HG02798 (cell line): ENCODE data around the gene DSCAM.
"Not testable (repeated sequence)": the region's sequence is repeated elsewhere in the genome, so short reads cannot be mapped to it uniquely, and the experiment has no call there.

Source experiments
- ATAC-seq: cut with Tn5 transposase; IDR thresholded peaks from one replicate; pipeline ENCODE4 v1.9.1; 2021; ENCODE audit warnings: mild to moderate bottlenecking; ENCODE audit not compliant: unreplicated experiment, poor library complexity

Gene DSCAM

DNA sequence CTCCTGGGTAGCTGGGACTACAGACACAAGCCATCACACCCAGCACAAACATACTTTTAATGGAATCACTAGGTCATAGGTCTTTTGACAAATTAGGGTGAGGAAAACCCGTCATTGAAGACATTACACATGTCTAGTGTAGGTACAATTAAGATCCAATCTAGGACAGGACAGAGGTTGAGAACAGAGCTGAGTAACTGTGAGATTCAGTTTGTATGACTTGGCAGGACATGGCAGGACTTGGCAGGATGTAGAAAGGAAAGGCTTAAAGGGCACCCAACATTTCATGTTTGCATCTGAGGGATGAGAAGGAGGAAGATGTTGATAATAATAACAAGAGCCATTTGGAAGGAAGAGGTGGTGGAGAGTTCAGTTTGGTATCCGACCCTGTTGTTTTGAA, 496.0 kb downstream of the DSCAM start:
- no peak for ATAC-seq

DNA sequence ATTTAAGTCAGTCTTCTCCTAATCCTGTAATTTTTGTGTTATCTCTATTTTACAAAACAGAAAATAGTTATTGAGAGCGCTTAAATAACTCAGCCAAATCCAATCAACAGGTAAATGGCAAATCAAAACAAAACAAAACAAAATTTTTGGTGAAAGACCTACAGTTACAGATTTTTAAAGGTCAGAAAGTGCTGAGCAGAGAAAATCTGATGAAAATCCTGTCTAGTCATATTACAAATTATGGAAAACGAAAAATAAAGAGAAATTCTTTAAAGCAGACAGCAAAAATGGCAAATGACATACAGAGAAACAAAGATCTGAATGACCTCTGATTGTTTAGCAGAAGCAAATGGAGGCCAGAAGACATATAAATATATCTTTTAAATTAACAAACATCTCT, 497.4 kb downstream of the DSCAM start:
- no peak for ATAC-seq

DNA sequence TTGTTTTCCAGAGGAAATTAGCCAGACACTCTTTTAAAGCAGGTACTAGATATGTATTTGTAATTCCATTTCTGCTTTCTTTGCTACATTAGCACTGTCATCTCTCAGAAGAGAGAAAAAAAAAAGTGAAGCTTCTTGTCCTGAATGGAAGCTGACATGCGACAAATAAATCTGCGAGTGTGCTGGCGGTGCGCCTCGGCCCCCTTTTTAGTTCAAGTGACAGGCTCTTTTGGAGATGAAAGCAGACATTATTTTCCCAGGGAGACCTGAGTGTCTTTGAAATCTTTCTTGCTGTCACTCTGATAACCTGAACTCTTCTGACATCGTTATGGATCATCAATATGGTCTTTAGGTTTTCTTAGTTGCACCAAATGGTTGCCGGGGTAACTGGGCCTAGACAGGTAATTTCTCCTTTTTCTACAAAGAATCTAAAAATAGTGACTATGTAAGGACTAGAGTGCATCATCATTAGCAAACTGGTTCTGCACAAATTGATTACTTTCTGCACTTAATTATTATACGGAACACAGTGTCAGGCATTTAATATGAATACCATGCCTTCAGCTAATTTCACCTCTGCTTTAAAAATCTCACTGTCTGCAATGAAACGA, 501.1 kb downstream of the DSCAM start:
- ATAC-seq, result no peak

DNA sequence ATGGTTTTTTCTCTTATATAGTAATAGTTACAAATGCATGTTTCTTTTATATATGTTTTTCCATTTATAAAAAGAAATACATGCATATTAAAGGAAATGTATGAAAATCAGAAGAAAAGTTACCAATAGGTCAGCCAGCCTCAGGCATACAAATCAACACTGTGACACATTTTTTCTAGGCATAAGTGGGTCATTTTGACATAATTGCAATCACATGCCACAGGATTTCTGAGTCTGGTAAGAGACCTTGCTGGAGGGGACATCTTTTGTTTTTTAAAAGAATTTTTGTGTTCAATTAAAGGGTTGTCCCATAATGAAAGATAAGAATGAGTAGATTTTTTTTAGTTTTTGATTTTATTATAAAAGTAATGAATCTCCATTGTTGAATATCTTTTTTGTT, 506.6 kb downstream of the DSCAM start:
- no peak for ATAC-seq

DNA sequence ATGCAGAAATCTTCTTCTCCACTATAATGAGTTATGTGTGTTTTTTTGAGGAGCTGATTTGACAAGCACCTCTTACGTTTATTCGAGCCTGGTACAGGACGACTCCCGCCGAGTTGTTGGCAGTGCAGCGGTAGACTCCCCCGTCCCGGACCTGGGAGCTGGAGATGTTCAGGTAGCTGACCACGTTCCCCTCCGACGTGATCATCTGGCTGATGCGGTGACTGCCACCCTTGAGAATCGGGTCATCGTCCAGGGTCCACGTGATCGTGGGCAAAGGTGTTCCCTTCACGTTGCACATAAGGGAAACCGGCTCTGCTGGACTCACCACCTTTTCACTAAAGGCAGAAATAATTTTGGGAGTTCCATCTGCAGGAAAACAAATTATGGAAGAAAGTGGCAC, 507.9 kb downstream of the DSCAM start:
- ATAC-seq, result no peak

DNA sequence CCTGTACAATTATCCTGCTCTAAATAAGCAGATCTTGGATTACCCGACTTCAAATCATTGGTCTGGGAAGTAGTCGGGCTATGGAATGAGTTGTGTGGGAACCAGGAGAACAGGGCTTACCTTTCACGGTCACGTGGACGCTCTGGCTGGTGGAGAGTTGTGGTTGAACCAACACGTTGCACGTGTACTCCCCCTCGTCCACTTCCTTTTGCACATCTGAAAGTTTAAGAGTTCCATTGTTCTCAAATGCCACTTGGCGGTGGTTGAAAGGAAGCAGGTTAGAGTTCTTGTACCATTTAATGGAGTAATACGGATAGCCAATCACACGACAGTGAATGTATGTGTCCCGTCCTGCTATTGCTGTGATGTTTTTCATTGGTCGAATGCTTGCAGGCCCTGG, 509.0 kb downstream of the DSCAM start:
- ATAC-seq, result no peak

DNA sequence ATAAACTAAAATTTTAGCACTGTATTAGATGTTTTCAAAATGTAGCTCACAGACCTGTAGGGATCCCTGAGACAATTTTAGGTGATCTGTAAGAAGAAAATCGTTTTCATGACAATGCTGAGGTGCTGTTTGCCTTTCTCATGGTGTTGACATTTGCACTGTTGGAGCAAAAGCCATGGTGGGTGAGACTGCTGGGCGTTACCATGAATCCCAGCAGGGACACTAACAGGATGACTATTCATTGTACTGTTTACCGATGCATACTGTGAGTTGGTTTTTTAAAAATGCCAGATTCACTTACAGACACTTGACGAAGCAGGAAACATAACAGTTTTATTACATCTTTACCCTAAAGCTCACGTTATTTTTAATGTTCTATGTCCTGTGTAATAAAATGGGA, 511.3 kb downstream of the DSCAM start:
- no peak for ATAC-seq

DNA sequence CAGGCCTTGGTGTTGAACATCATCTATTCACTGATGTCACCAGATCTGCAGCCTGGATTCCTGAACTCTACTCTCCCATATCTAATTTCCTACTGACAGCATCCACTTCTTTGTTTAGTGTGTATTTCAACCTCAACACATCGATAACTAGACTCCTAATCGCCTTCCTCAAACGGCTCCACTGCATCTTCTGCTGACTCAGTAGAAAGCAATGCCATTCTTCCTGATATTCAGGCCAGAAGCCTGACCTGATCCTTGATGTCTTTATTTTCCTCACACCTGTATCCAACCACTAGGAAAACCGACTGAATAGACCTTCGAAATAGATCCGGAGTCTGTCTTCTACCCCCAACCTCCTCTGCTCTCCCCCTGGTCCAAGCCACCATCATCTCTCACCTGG, 512.8 kb downstream of the DSCAM start:
- no peak for ATAC-seq

DNA sequence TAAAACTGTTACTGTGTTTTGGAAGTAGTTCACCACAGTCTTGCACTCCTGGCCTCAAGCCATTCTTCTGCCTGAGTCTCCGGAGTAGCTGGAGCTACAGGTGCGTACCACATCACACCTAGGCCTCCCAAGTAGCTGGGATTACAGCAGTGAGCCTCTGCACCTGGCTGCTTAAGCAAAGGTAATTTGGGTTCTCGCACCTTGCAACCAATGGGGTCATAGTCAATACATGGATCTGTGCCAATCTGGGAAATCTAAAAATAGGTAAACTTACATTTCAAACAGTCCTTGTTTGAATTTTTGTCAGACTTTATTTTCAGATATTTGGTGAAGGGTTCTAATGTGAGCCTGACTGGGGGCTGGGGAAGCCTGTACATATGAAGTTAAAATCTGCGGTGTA, 513.2 kb downstream of the DSCAM start:
- ATAC-seq, result no peak

DNA sequence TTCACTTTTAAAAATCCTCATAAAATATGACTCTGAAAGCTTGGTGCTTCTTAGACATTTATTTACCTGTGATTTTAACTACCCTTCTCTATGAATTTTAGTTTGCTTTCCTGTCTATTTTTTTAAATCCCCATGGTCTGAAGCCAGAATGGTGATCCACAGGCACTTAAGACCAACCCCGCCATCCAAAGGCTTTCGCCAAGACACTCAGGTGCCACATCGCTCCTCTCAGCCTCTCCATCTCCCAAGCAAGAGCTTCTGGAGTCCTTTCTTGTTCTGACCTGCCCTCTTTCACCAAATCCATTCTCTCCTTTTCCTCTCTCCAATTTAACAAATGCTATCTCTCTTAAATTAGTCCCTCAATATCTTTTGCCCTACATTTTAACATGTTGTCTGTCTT, 515.2 kb downstream of the DSCAM start:
- no peak for ATAC-seq

DNA sequence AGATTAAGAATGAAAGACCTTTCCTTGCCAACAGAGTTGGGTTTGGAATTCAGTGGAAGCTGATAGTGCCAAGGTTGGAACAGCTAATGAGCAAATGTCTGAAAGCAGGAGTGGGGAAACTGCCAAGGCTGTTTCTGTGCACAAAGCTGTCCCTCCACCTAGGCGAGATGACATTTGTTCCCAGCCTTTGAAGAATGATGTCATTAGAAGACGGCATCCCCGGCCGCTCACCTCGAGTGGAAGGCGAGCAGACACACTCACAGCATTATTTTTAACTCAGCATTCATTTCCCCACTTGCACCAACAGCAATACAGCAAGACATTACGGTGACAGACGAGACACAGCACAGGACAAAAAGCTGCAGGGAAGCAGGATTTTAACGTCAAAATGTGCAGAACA, 515.8 kb downstream of the DSCAM start:
- no peak for ATAC-seq

DNA sequence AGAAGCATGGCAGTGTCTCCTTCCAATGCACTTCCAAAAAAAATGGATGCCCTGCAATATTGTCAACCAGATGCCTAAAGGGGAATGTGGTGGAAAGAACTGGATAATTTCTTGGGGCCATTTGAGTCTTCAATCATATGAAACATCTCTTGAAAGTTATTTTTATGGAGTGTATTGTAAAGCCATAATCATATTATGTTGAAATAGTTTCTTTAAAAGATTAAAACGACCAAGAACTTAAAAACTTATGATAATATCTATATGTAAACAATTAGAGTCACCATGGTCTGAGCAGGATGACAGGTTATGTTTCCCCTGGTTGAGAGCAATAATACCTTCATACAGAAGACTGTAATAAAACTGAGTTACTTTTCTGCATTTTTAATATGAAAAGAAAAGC, 522.6 kb downstream of the DSCAM start:
- no peak for ATAC-seq

DNA sequence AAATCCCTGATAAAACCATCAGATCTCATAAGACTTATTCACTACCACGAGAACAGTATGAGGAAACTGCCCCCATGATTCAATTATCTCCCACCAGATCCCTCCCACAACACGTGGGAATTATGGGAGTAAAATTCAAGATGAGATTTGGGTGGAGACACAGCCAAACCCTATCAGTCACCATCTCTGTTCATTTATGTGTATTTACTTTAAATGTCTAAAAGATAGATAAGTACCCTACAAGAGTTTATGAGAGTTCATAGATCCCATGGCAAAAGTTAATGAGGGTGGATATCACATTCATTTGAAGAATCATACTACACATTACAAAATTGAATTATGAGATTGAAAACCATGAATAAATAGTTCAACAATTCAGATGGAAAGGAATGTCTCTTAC, 526.2 kb downstream of the DSCAM start:
- ATAC-seq, result not testable (repeated sequence)

DNA sequence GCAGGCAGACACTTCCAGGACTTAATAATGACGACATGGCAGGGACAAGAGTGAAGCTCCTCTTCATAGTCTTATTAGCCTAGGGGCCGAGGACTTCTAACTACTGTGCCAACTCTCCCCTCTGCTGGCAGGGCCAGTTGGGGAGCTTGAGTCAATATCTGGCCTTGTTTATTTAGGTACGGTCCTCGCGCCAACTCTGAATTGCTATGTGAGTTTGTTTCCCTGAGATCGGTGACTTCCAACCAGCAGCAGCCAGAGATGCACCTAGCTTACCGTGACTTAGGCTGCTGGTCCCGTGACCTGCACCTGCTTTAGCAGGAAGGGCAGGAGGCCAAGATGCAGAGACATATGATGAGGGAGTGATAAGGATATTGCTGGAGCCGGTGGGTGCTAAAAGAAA, 528.6 kb downstream of the DSCAM start:
- no peak for ATAC-seq

DNA sequence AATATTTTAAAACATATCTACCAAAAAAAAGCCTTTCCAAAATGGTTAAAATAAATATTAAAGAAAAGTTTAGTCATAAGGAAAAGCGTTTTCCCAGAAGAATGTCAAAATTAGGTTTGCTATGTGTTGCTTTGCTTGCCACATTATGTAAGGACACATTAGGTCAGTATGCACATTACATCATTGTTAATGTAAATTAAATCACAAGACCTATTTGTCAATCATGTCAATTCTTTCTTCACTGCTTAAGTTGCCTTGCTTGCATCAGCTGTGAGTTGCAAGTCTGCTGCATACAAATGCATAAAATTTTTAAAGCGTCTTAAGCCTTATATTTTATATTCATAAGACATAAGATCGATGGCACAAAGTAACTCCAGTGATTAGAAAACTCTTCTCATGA, 530.9 kb downstream of the DSCAM start:
- ATAC-seq, result no peak

DNA sequence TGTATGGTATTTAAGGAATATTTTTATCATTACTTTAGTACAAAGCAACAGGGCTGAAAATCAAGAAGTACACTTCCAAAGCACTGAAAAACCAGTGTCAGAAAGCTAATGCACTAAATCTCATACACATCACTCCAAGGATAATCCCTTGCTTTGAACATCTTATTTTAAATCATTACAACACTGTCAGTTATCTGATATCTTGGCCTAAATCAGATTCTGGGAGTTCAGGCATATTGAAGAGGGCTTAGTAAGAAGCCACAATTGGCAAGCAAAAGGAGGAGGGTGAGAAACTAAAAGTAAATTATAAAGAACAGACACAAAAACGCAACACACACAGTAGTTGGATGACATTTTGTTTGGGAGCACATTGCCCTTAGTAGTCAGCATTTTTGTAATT, 531.3 kb downstream of the DSCAM start:
- no peak for ATAC-seq

DNA sequence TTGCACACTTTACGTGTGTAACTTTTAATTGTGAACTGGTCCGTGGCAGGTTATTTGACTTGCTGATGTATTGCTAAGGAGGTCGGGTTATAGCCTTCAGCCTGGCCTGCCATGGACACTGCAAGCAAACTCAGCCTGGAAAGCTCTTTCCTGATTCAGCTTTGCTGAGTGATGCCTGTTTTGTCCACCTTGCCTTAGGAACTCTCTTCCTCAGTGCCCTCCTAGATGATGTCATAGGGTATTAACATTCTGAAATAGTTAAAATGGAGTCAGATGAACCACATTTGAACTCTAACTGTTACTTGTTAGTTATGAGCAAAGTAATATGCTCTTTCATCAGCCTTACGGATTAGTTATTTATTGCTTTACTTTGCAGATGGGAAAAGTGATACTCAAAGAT, 533.7 kb downstream of the DSCAM start:
- ATAC-seq, result no peak

DNA sequence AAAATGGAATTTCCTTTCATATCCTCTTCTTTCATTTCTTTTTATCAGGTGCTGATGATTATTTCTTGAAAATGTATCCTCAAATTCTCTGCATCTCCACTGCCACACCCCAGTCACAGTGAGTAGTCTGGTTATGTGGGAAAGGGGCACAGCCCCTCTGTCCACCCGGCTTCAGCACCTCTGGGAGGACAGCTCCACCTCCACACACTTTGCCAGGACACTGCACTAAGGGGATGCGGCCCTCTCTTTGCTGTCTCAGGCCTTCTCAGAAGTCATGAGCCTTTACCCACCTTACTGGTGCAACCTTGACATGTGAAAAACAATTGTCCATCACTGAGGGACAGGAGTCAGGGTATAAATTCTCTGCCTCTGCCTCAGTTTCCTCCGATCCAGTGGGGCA, 546.7 kb downstream of the DSCAM start:
- ATAC-seq, result no peak

DNA sequence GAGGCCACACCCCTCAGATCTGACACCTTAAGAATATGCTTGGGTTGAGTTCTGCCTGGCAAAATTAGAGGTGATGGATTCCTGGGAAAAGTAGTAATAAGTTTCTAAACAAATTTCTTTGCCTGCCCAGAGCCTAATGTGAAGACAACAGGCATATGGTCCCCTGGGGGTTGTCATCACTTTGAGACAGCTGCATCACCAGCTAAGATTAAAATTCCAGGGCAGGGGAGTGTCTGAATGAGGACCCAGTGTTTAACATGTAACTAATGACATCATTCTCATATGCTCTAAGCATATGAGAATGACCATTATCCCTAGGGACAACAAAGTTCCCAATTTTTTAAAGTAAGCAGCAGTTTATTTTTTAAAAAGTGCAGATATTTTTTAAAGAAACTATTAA, 547.5 kb downstream of the DSCAM start:
- ATAC-seq, result no peak

DNA sequence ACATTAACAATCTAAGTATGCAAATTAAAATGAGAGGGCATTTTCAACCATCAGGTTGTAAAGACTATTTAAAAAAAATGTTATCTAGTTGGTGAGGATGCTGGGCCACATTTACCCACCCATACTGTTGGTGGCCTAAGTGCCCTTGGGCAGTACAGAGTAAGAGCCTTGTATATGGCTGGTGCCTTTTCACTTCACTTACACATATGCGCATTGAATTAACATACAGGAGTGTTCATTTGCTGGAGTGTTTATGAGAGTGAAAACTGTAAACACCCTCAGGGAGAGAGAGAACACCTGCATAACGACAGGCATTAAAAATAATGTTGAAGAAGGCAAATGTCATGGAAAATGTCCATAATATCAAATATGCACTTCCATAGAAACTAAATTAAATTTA, 552.6 kb downstream of the DSCAM start:
- no peak for ATAC-seq

DNA sequence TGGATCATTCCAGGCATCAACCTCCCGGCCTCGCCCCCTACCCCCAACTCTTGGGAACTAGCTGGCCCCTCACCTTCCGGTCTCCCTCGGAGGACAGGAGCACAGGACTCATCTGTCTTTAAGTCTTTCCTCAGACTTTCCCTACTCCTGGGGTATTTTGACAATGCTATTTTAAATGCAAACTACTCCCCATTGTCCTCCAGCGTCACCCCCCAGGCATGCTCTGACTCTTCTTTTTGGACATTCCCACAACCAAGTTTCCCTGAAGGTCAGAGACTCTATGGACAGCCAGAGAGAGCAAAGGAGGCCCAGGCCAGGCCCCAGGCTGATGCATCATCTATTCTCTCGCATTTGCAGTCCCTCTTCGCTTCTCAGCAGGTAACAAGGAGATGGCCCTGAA, 555.4 kb downstream of the DSCAM start:
- no peak for ATAC-seq

DNA sequence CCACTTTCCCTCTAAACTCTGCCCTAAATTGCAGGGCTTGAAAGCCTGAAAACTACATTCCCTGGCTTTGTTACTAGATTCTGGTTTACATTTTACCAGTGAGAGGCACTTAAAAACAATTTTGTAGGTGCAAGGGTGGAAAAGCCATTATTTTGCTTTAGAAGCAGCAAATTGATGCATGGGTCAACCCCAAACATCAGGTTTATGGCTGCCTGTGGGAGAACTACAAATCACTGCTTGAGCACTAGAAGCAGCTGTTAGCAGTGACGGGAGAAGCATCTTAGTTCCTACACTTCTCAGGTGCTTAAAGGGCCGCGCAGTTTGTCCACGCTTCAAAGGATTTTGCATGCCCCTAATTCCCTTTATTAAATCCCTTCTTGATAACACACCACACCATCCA, 562.5 kb downstream of the DSCAM start:
- ATAC-seq, result no peak
